ENCODE data around the gene PDE4B. TPM values are rescaled to one million over a fixed set of nuclear protein-coding genes. Genes with fewer than 3 reads are reported as not detected.
"Not testable (repeated sequence)": the region's sequence is repeated elsewhere in the genome, so short reads cannot be mapped to it uniquely, and the experiment has no call there.

PDE4B gene
- total RNA-seq, 2 donors from 2014 or later: 2.0 to 5.7 TPM

GRCh38 chr1:66095190-66095589 lies 302.5 kb downstream of the PDE4B start:
- no peaks in the 10 kb centered on the region for H3K36me3 ChIP-seq
- H3K4me1 ChIP-seq: no peaks in the 10 kb centered on the region
- no peak for DNase-seq
- no peak for TF ChIP-seq CTCF (IDR thresholded peaks at IDR 0.05)
- H3K9ac ChIP-seq (ENCODE audit: low read depth in 2 of 2, low read length in 2 of 2): no peak overlapping the region
- intact Hi-C loops (cut with DNase I): loop anchor here (10.0 kb wide), 1 partner anchor 120 kb away; no protein-coding TSS in a partner anchor
- H3K4me3 ChIP-seq: no peak overlapping the region
- no peaks in the 10 kb centered on the region for H3K27me3 ChIP-seq
- H3K27ac ChIP-seq: no peak overlapping the region
- no peaks in the 10 kb centered on the region for H3K9me3 ChIP-seq

- H3K4me1 ChIP-seq; H3K9ac ChIP-seq (ENCODE audit: low read depth in 2 of 2, low read length in 2 of 2); H3K4me3 ChIP-seq; H3K27ac ChIP-seq; intact Hi-C loops (cut with DNase I); DNase-seq; H3K36me3 ChIP-seq; H3K9me3 ChIP-seq; H3K27me3 ChIP-seq: not testable (repeated sequence)
Measured at GRCh38 chr1:66100959-66101358, 308.3 kb downstream of the PDE4B start.

GRCh38 chr1:66104076-66104475 lies 311.4 kb downstream of the PDE4B start:
- H3K36me3 ChIP-seq; intact Hi-C loops (cut with DNase I); H3K27ac ChIP-seq; H3K4me3 ChIP-seq; H3K9ac ChIP-seq (ENCODE audit: low read depth in 2 of 2, low read length in 2 of 2); H3K9me3 ChIP-seq; H3K4me1 ChIP-seq; DNase-seq; H3K27me3 ChIP-seq: not testable (repeated sequence)

GRCh38 chr1:66108624-66109023 lies 315.9 kb downstream of the PDE4B start:
- TF ChIP-seq CTCF (IDR thresholded peaks at IDR 0.05): no peak
- Histone ChIP-seq H3K27ac (no peak overlapping the region), H3K9ac (ENCODE audit: low read depth in 2 of 2, low read length in 2 of 2) (no peak overlapping the region), H3K4me1 (no peaks in the 10 kb centered on the region), H3K36me3 (no peaks in the 10 kb centered on the region), H3K4me3 (no peak overlapping the region), H3K9me3 (no peaks in the 10 kb centered on the region), H3K27me3 (no peaks in the 10 kb centered on the region)
- intact Hi-C loops (cut with DNase I): no loop called here
- DNase-seq: no peak

- no peaks in the 10 kb centered on the region for H3K36me3 ChIP-seq
- H3K9me3 ChIP-seq: no peaks in the 10 kb centered on the region
- H3K4me3 ChIP-seq: no peak overlapping the region
- intact Hi-C loops (cut with DNase I): no loop called here
- H3K27me3 ChIP-seq: no peaks in the 10 kb centered on the region
- H3K27ac ChIP-seq: no peak overlapping the region
- no peak for DNase-seq
- H3K9ac ChIP-seq (ENCODE audit: low read depth in 2 of 2, low read length in 2 of 2): no peak overlapping the region
- H3K4me1 ChIP-seq: no peaks in the 10 kb centered on the region
- TF ChIP-seq CTCF (IDR thresholded peaks at IDR 0.05): no peak
Measured at GRCh38 chr1:66112744-66113400, 320.2 kb downstream of the PDE4B start.

- no peaks in the 10 kb centered on the region for H3K36me3 ChIP-seq
- no peak for TF ChIP-seq CTCF (IDR thresholded peaks at IDR 0.05)
- H3K4me3 ChIP-seq: no peak overlapping the region
- DNase-seq: no peak
- H3K27ac ChIP-seq: no peak overlapping the region
- no peak overlapping the region for H3K9ac ChIP-seq (ENCODE audit: low read depth in 2 of 2, low read length in 2 of 2)
- no peaks in the 10 kb centered on the region for H3K9me3 ChIP-seq
- no peaks in the 10 kb centered on the region for H3K27me3 ChIP-seq
- intact Hi-C loops (cut with DNase I): no loop called here
- H3K4me1 ChIP-seq: no peaks in the 10 kb centered on the region
Measured at GRCh38 chr1:66119148-66119547, 326.5 kb downstream of the PDE4B start.

Data from colonic mucosa (tissue), 4 donors.